NCI-H1092 (cell line): ENCODE data around the gene SKIL.

Experiments
- DNase-seq: peaks from one replicate; lab custom pipeline; 2025; lab: John Stamatoyannopoulos, UW

The SKIL gene

DNA sequence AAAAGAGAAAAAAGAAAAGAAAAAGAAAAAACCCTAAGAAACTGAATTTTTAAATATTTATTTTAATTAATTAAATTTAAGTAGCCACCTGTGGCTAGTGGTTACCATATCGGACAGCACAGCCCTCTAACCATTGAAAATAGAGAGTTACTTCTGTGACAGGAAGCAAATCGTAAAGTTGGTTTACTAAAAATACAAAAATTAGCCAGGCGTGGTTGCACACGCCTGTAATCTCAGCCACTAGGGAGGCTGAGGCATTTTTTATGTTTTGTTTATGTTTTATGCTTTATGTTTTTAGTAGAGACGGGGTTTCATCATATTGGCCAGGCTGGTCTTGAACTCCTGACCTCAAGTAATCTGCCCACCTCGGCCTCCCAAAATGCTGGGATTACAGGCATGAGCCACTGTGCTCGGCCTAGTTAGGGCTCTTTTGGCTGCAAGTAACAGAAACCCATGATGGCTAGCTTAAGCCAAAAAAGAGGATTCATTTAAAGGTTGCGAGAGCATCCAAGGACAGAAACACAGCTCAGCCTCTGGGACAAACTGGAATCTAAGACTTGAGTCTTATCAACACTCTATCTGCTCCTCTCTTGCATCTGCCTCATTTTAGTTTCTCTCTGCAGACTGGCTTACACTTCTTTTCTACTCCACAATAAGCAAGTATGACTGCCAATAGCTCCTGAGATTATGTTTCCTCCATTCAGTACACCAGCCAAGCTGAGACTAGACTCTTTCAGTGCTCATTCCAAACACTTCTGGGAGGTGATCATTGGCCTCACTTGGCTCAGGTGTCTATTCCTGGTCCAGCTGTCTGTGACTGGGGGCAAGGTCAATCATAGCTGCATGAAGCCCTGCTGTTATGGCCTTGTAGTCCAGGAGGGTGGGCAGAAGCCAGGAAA lies 6.8 kb upstream of the SKIL start:
- DNase-seq: no peak

DNA sequence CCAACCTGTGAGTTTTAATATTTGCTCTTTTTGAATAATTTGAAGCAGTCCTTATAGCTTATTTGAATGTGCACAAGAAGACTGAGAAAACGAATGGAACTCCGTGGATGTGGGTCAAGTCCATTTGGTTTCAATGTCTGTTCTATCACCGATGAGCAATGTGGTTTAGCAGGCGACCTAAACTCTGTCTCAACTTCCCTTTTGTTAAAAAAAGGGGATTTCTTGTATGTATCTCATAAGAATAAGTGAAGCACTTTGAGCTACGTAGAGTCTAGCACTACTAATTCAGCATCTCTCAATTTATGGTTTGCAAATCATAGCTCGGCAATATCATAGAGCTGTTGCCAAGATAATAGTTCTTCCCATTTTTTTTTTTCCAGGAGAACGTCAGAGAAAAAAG lies 4.6 kb upstream of the SKIL start:
- no peak for DNase-seq

- no peak for DNase-seq
Observed at GRCh38 chr3:170353485-170353884, 4.0 kb upstream of the SKIL start.

DNA sequence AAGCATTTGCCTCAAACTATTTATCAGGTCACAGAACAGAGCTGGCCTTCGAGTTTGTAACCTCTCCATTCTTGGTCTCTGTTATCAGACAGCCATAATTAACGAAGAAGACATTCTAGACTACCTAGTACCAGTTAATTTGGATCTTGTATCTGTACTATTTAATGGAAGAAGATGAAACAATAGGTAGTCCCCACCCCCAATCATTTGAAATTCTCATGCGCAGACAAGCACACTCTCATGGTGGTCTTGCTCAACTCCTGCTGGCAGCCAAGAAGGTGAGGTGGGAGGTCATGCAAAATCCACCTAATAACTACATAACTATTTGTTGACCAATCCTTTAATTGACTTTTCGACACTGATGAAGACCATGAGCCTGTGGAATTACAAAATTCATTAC lies 2.8 kb upstream of the SKIL start:
- DNase-seq: no peak

DNA sequence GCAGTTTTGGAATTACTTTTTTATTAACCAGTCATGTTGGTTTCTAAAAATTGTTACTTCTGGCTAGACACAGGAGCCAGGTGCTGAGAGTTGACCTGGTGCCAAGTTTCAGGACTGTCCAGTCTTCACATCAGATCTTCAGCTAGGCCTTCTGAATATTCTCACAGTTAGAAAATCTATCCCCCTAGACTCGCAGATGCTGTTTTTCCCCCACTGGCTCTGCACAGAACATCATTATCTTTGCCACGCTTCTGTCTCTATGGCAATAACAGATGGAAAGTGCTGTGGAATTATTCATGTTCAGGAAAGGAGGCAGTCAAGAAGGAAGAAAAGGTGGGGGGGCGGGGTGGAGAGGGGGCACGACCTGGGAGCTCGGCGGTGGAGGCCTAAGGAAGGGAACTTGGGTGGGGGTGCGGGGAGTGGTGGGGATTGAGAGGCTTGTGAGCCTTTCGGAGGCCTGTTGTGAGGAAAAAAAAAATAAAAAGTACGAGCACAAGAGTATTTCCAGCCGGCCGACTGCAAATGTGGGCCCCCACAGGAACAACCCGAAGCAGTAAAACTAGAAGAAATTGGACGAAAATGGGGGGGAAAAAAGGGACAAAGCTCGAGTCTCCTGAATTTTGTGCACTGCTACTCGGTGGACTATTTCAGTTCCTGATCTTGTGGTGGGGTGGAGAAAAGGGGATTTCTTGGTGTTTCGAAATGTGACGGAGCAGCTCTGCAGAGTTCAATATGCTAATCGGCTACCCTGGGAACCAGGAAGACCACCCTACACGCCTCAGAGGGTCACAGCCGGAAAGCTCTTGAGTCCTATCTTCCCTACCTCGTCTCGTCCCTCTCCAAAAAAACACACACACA lies 1.5 kb upstream of the SKIL start:
- peak; percentile 11 for DNase-seq

- peak; percentile 51 for DNase-seq
Observed at GRCh38 chr3:170356596-170357175, 829 bp upstream of the SKIL start.

- DNase-seq: peak; percentile 16
Observed at GRCh38 chr3:170358042-170359010, 811 bp downstream of the SKIL start.

DNA sequence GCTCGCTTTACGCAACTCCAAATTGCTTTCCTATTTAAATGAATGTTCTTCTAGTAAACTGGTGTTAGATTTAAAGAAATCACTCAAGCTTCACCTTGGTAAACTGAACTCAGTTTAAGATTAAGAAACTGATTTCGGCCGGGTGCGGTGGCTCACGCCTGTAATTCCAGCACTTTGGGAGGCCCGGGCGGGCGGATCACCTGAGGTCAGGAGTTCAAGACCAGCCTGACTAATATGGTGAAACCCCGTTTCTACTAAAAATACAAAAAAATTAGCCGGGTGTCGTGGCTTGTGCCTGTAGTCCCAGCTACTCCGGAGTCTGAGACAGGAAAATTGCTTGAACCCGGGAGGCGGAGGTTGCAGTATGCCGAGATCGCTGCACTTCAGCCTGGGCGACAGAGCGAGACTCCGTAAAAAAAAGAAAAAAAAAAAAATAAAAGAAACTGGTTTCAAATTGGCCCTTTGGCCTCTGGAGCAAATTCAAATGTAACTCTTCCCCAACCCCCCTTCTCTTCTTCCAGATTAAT lies 1.7 kb downstream of the SKIL start:
- no peak for DNase-seq

GRCh38 chr3:170360466-170360865 lies 3.0 kb downstream of the SKIL start:
- DNase-seq: no peak

GRCh38 chr3:170360916-170361315 lies 3.4 kb downstream of the SKIL start:
- DNase-seq: no peak

GRCh38 chr3:170361711-170362110 lies 4.2 kb downstream of the SKIL start:
- DNase-seq: no peak

DNA sequence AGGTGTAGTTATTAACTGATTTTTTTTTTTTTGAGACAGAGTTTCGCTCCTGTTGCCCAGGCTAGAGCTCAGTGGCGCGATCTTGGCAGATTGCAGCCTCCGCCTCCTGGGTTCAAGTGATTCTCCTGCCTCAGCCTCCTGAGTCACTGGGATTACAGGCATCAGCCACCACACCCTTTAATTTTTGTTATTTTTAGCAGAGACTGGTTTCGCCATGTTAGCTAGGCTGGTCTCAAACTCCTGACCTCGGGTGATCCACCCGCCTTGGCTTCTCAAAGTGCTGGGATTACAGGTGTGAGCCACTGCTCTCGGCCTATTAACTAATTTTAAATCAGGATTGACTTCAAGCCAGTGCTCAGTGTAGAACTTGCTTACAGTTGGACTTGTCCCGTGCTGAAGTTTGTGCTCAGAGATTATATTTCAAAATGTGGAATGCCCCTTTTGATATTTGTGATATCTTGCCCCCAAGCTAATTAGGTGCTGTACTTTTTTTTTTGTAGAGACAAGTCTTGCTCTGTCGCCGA lies 6.0 kb downstream of the SKIL start:
- no peak for DNase-seq

DNA sequence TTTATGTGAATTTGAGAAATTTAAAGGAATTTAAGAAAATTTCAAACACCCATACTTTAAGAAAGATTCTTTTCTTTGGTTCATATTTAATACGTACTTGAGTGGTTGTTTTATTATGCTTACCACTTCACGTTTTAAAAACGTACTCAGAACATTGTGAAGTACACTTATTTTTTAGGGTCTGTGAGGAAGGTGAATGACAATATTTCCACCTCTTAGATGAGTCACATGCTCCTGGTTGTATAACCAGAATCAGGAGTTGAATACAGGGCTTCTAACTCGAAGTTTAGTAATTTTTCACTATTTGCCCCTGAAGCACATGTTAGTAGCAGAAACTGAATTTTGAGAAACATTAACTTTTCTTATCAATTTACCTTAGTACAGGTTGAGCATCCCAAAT lies 7.5 kb downstream of the SKIL start:
- DNase-seq: no peak

GRCh38 chr3:170367797-170368196 lies 10.3 kb downstream of the SKIL start:
- no peak for DNase-seq

GRCh38 chr3:170368921-170369320 lies 11.4 kb downstream of the SKIL start:
- DNase-seq: no peak

DNA sequence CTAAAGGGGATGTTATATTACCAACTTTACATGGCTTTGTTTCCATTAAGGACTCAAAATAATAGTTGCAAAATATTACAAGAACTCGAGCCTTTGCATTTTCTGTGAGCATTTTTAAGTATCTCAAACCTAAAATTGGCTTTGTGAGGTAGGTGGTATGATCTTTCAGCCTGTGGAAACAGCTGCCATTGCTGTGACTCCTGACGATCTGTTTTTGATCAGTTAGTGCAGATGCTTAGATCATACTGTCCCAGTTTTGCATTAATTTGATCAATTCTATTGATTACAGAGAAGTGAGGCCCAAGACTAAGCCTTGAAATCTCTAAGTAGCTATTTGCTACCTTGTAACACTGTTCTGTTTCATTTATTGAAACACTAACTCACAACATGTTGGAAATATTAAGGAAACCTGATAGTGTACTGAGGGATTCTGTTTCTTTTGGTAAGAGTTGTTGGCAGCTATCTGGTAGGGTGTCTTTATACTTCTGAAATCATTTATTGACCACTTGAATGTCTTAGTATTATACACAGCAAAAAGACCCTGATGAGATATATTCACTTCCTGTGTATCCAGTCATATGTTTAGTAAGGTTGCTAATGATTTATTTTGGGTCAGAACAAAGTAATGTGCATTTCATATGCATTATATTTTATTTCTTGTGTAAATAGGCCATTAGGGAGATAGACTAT lies 14.8 kb downstream of the SKIL start:
- DNase-seq: peak; percentile 40

GRCh38 chr3:170383567-170383966 lies 26.1 kb downstream of the SKIL start:
- DNase-seq: no peak

GRCh38 chr3:170386468-170386867 lies 29.0 kb downstream of the SKIL start:
- DNase-seq: no peak

DNA sequence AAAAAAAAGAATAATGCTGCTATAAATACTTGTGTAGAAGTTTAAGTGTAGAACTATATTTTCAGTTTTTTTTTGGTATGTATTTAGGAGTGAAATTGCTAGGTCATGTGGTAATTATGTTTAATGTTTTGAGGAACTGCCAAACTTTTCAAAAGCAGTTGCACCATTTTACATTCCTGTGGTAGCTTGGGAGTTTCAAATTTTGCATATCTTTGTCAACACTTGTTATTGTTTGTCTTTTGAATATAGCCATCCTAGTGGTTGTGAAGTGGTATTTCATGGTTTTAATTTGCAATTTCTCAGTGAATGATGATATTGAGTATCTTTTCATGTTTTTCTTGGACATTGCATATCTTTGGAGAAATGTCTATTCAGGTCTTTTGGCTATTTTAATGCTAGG lies 30.4 kb downstream of the SKIL start:
- no peak for DNase-seq

- DNase-seq: no peak
Observed at GRCh38 chr3:170391108-170391507, 33.6 kb downstream of the SKIL start.
